Stomach (tissue), 9 donors: Measurements from ENCODE around the gene UBAC2. TPM values are rescaled to one million over a fixed set of nuclear protein-coding genes. Genes with fewer than 3 reads are reported as not detected.

Source experiments
- DNase-seq, 2 donors: peaks; one replicate each; pipeline versions ENCODE4 v3.0.0 to v3.0.0-alpha.2; 2013 to 2019
- H3K27ac ChIP-seq, 5 donors: fragments of 200-600 bp in 4 of 5; sonication (generic) in 4 of 5; one replicate each; pipeline ENCODE4 v1.5.1; 2013 to 2019; ENCODE audit warnings: mild to moderate bottlenecking in 1 of 5, moderate library complexity in 1 of 5
- H3K27me3 ChIP-seq, 3 donors: fragments of 200-600 bp; sonication (generic); one replicate each; pipeline ENCODE4 v1.5.1; 2017 to 2019; ENCODE audit warnings: mixed run types in 1 of 3
- H3K36me3 ChIP-seq, 4 donors: fragments of 200-600 bp; sonication (generic); 1 replicate in 3 of 4; 2 replicates in 1 of 4; pipeline ENCODE4 v1.5.1; 2016 to 2019
- H3K4me1 ChIP-seq, 4 donors: fragments of 200-600 bp; sonication (generic); one replicate each; pipeline ENCODE4 v1.5.1; 2016 to 2019
- H3K4me3 ChIP-seq, 4 donors: fragments of 200-600 bp; sonication (generic) in 3 of 4; one replicate each; pipeline ENCODE4 v1.5.1; 2016 to 2019; ENCODE audit warnings: mild to moderate bottlenecking in 1 of 4
- H3K9me3 ChIP-seq, 4 donors: fragments of 200-600 bp; sonication (generic); one replicate each; pipeline ENCODE4 v1.5.1; 2016 to 2019
- CTCF ChIP-seq, 7 experiments: fragments of 450-650 bp in 4 of 7; fragments of 200-600 bp in 3 of 7; sonication (generic) in 3 of 7; IDR thresholded peaks; one replicate each; pipeline ENCODE4 v1.5.1; 2016 to 2019; ENCODE audit warnings: antibody characterized with exemption in 7 of 7, control low read depth in 2 of 7, mild to moderate bottlenecking in 1 of 7
- EP300 ChIP-seq: sonication (generic); formaldehyde crosslinking; IDR thresholded peaks from one replicate; pipeline ENCODE4 v1.6.1; 2017; ENCODE audit warnings: antibody characterized with exemption
- POLR2A ChIP-seq, 4 donors: fragments of 450-650 bp; IDR thresholded peaks; one replicate each; pipeline ENCODE4 v1.6.1; 2016; ENCODE audit warnings: antibody characterized with exemption in 4 of 4, control low read depth in 2 of 4, mild to moderate bottlenecking in 1 of 4, moderate library complexity in 1 of 4
- POLR2AphosphoS5 ChIP-seq, 3 donors: sonication (generic); formaldehyde crosslinking; IDR thresholded peaks; one replicate each; pipeline ENCODE4 v1.6.1; 2016; ENCODE audit warnings: antibody characterized with exemption in 3 of 3
- WGBS, 5 donors: extraction: QIAGEN DNeasy Blood & Tissue Kit in 3 of 5; methylation state at CpG; one replicate each; pipeline versions ENCODE4 v1.1.5 to v1.1.7; 2013 to 2018; 5-methylcytosine and 5-hydroxymethylcytosine counted together
- intact Hi-C: fragments of 100-400 bp; cut with DNase I; formaldehyde crosslinking; loops from one replicate; pipeline ENCODE4 v1.15.1; 2023; ENCODE audit warnings: low total_unique reads
- polyA plus RNA-seq, 3 donors: library from polyadenylated mRNA; stranded (reverse); fragments of 200-250 nt; gene quantifications; one replicate each; pipeline ENCODE4 v1.2.3, GENCODE V29; 2013
- total RNA-seq, 5 donors: library from RNA; depleted of rRNA; stranded (reverse); fragments of >200 nt; gene quantifications; one replicate each; pipeline versions ENCODE4 v1.1.0 to v1.2.3, GENCODE V29; 2014 to 2016
- donor health status: healthy with polysubstance abuse.
- donor health status: Bipolar disorder and iron deficiency.
- donor health status: healthy.

The UBAC2 gene
- total and polyA plus RNA-seq, 8 donors, result 18.1 to 68.8 (median 40.1) TPM

DNA sequence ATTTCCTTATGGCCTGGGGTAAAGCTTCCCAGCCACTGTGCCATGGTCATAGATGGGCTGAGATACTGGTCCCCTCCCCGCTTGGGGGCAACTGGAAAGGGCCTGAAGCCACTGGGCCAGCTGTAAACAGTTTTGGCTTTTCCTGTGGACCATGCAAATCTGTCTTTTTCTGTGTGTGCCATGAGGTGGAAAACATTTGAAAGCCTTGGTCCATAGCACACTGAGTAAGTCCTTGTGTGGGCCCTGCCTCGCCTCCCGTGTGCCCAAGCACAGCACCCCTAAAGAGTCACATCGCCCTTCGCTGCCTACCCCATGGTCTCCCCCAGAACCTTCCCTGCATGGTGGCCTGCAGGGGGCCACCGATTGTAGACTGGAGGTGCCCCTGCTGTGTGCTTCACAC, 158.9 kb downstream of the UBAC2 start:
- peaks cover 0 to 37% (median 36%) of the 10 kb centered on the region in 4 donors for H3K36me3 ChIP-seq
- H3K27me3 ChIP-seq, result no peaks in the 10 kb centered on the region
- no peaks in the 10 kb centered on the region for H3K9me3 ChIP-seq
- peaks cover 14 to 35% (median 20%) of the 10 kb centered on the region in 4 donors for H3K4me1 ChIP-seq
- H3K4me3 ChIP-seq, result no peak overlapping the region
- no peak for DNase-seq
- TF ChIP-seq POLR2AphosphoS5 (IDR thresholded peaks at IDR 0.05) (no peak), CTCF (IDR thresholded peaks at IDR 0.05) (no peak), EP300 (no peak)
- intact Hi-C loops, result no loop called here
- H3K27ac ChIP-seq, result no peak overlapping the region
- WGBS, 5 donors, result 83 to 91% (median 87%) methylated on average over 6 of the region's 6 CpGs

GRCh38 chr13:99360696-99361095, 160.0 kb downstream of the UBAC2 start:
- Histone ChIP-seq H3K27ac (no peak overlapping the region), H3K27me3 (no peaks in the 10 kb centered on the region), H3K4me1 (peaks cover 10 to 23% (median 17%) of the 10 kb centered on the region in 4 donors), H3K36me3 (peaks cover 0 to 31% (median 28%) of the 10 kb centered on the region in 4 donors), H3K9me3 (no peaks in the 10 kb centered on the region), H3K4me3 (no peak overlapping the region)
- TF ChIP-seq POLR2AphosphoS5 (IDR thresholded peaks at IDR 0.05) (no peak), EP300 (no peak), POLR2A (IDR thresholded peaks at IDR 0.05) (no peak), CTCF (IDR thresholded peaks at IDR 0.05) (no peak)
- intact Hi-C loops, result no loop called here
- no peak for DNase-seq
- 96 to 98% (median 97%) methylated on average over 10 of the region's 10 CpGs for WGBS, 5 donors

DNA sequence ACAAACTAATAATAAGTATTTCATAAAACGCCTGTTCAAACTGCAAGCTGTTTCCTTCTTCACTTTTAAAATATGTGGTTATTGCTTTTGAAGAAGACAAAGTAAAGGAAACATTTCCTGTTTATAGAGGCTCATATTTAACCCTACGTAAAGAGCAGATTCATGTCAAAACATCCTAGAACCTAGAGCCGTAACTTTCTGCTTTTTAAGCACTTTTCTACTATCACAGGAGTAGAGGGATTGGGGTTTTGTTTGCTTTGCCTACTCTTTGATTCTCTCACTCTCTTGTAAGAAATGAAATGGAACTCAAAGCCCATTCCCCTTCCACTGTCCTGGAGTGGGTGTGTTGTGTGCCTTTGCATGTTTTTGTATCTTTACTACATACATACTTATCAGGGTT, 160.5 kb downstream of the UBAC2 start:
- peak overlapping the region in 1 of 5 donors; percentile 32 for H3K27ac ChIP-seq
- peaks cover 0 to 28% (median 26%) of the 10 kb centered on the region in 4 donors for H3K36me3 ChIP-seq
- no peaks in the 10 kb centered on the region for H3K9me3 ChIP-seq
- 70 to 83% (median 83%) methylated on average over 3 of the region's 3 CpGs for WGBS, 5 donors
- H3K4me1 ChIP-seq, result peaks cover 7 to 18% (median 13%) of the 10 kb centered on the region in 4 donors
- TF ChIP-seq CTCF (IDR thresholded peaks at IDR 0.05) (no peak), POLR2AphosphoS5 (IDR thresholded peaks at IDR 0.05) (no peak), POLR2A (IDR thresholded peaks at IDR 0.05) (no peak), EP300 (no peak)
- no peak overlapping the region for H3K4me3 ChIP-seq
- DNase-seq, result no peak
- no peaks in the 10 kb centered on the region for H3K27me3 ChIP-seq
- intact Hi-C loops, result no loop called here

DNA sequence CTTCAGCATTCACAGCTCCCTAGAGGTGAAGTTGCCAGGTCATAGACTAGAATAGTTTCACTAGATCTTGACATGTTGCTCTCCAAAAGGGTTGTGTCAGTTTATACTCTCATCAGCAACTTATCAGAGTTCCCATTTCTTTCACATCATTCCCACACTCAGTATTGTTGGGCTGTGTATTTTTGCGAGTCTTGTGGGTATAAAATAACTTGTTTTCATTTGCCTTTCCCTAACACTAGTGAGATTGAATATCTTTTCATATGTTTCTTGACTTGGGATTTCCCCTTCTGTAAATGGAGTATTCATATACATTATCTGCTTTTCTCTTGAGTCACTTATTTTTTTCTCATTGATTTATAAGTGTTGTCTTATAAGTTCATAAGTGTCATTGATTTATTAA, 161.7 kb downstream of the UBAC2 start:
- intact Hi-C loops, result no loop called here
- 83 to 93% (median 87%) methylated on average over 1 of the region's 1 CpG for WGBS, 5 donors
- no peak overlapping the region for H3K4me3 ChIP-seq
- H3K27ac ChIP-seq, result no peak overlapping the region
- no peak for TF ChIP-seq EP300
- TF ChIP-seq POLR2A (IDR thresholded peaks at IDR 0.05), result no peak
- TF ChIP-seq POLR2AphosphoS5 (IDR thresholded peaks at IDR 0.05), result no peak
- TF ChIP-seq CTCF (IDR thresholded peaks at IDR 0.05), result no peak
- no peak for DNase-seq
- peaks cover 0 to 31% (median 26%) of the 10 kb centered on the region in 4 donors for H3K36me3 ChIP-seq
- no peaks in the 10 kb centered on the region for H3K9me3 ChIP-seq
- peaks cover 1 to 13% (median 5%) of the 10 kb centered on the region in 4 donors for H3K4me1 ChIP-seq
- H3K27me3 ChIP-seq, result no peaks in the 10 kb centered on the region
